WTC11 (cell line): ENCODE data around the gene HRH4. TPM values are rescaled to one million over a fixed set of nuclear protein-coding genes. Genes with fewer than 3 reads are reported as not detected.

ENCODE experiments used
- ATAC-seq: fragments of 200-7000 bp; cut with Tn5 transposase; 2 replicates; pipeline ENCODE4 v1.10.0; 2021; ENCODE audit warnings: mild to moderate bottlenecking, moderate library complexity
- CTCF ChIA-PET: fragments of 300-600 bp; sonication (Branson Sonifier 250); formaldehyde crosslinking; loops from one replicate; lab custom pipeline; 2021; ENCODE audit warnings: antibody characterized with exemption; lab: Charles Lee
- POLR2A ChIA-PET: fragments of 350-600 bp; sonication (Branson Sonifier 250); formaldehyde crosslinking; loops from one replicate; lab custom pipeline; 2021; ENCODE audit warnings: antibody characterized with exemption; lab: Charles Lee
- DNase-seq: peaks from one replicate; pipeline ENCODE4 v3.0.0; 2021; ENCODE audit warnings: low spot score
- H3K27ac Mint-ChIP-seq: 2 replicates; pipeline ENCODE4 v1.8.0; 2021; ENCODE audit warnings: mixed read lengths
- H3K27me3 Mint-ChIP-seq: 2 replicates; pipeline ENCODE4 v1.8.0; 2021; ENCODE audit warnings: low read depth, mild to moderate bottlenecking, moderate library complexity, mixed read lengths
- H3K36me3 Mint-ChIP-seq: 2 replicates; pipeline ENCODE4 v1.8.0; 2021; ENCODE audit warnings: mixed read lengths
- H3K4me1 Mint-ChIP-seq: 2 replicates; pipeline ENCODE4 v1.8.0; 2022; ENCODE audit warnings: mixed read lengths
- H3K4me3 Mint-ChIP-seq: 2 replicates; pipeline ENCODE4 v1.8.0; 2021; ENCODE audit warnings: mild to moderate bottlenecking, moderate library complexity, mixed read lengths
- H3K9me3 Mint-ChIP-seq: 2 replicates; pipeline ENCODE4 v1.8.0; 2021; ENCODE audit warnings: mixed read lengths
- CBFB ChIP-seq: sonication (generic); formaldehyde crosslinking; IDR thresholded peaks from 2 replicates; pipeline ENCODE4 v1.8.1; 2022; ENCODE audit warnings: mild to moderate bottlenecking, low read depth, missing genetic modification reagents
- CDX4 ChIP-seq: fragments of 250-450 bp; sonication (Bioruptor Pico); IDR thresholded peaks from 2 replicates; pipeline ENCODE4 v1.9.0; 2021; ENCODE audit warnings: moderate library complexity, mild to moderate bottlenecking, inconsistent platforms, borderline replicate concordance
- ELF4 ChIP-seq: sonication (generic); formaldehyde crosslinking; IDR thresholded peaks from 2 replicates; pipeline ENCODE4 v1.8.1; 2022; ENCODE audit warnings: low read depth, mild to moderate bottlenecking, moderate library complexity, missing genetic modification reagents
- EMX1 ChIP-seq: fragments of 250-450 bp; sonication (Bioruptor Pico); IDR thresholded peaks from 2 replicates; pipeline ENCODE4 v1.8.0; 2021; ENCODE audit warnings: mild to moderate bottlenecking
- GABPB1 ChIP-seq: sonication (generic); formaldehyde crosslinking; IDR thresholded peaks from 2 replicates; pipeline ENCODE4 v1.8.1; 2023; ENCODE audit warnings: mild to moderate bottlenecking, missing genetic modification reagents
- GRHL2 ChIP-seq: fragments of 250-450 bp; sonication (Bioruptor Pico); IDR thresholded peaks from 2 replicates; pipeline ENCODE4 v1.8.0; 2022; ENCODE audit warnings: mild to moderate bottlenecking, moderate library complexity; ENCODE audit not compliant: insufficient replicate concordance, severe bottlenecking
- IRF1 ChIP-seq: sonication (generic); formaldehyde crosslinking; IDR thresholded peaks from 2 replicates; pipeline ENCODE4 v1.8.0; 2023; ENCODE audit warnings: missing genetic modification reagents
- KAT7 ChIP-seq: sonication (generic); formaldehyde crosslinking; IDR thresholded peaks from 2 replicates; pipeline ENCODE4 v1.8.1; 2023; ENCODE audit warnings: missing genetic modification reagents, mild to moderate bottlenecking, borderline replicate concordance
- OVOL2 ChIP-seq: fragments of 250-450 bp; sonication (Bioruptor Pico); IDR thresholded peaks from 2 replicates; pipeline ENCODE4 v1.9.0; 2021; ENCODE audit warnings: mild to moderate bottlenecking, borderline replicate concordance
- SMAD3 ChIP-seq: sonication (generic); formaldehyde crosslinking; IDR thresholded peaks from 2 replicates; pipeline ENCODE4 v1.8.0; 2022; ENCODE audit warnings: missing genetic modification reagents, mild to moderate bottlenecking, borderline replicate concordance
- SP1 ChIP-seq: sonication (generic); formaldehyde crosslinking; conservative IDR thresholded peaks from 2 replicates; pipeline ENCODE4 v1.8.1; 2022; ENCODE audit warnings: missing genetic modification reagents
- ZNF671 ChIP-seq: fragments of 250-450 bp; sonication (Bioruptor Pico); IDR thresholded peaks from 2 replicates; pipeline ENCODE4 v1.8.0; 2021; ENCODE audit warnings: mild to moderate bottlenecking
- total RNA-seq: library from RNA; stranded (reverse); gene quantifications from 3 replicates; pipeline ENCODE4 v1.2.3, GENCODE V29; 2021
- TF ChIP-seq, protein P1 (sequence below): fragments of 250-450 bp; sonication (Bioruptor Pico); IDR thresholded peaks from 2 replicates; pipeline ENCODE4 v2.1.2; 2022; ENCODE audit warnings: mild to moderate bottlenecking, moderate library complexity
- TF ChIP-seq, protein P2 (sequence below): sonication (generic); formaldehyde crosslinking; IDR thresholded peaks from 2 replicates; pipeline ENCODE4 v1.8.0; 2022; ENCODE audit warnings: mild to moderate bottlenecking, missing genetic modification reagents
- TF ChIP-seq, protein P3 (sequence below): fragments of 250-450 bp; sonication (Bioruptor Pico); IDR thresholded peaks from 2 replicates; pipeline ENCODE4 v1.9.0; 2021; ENCODE audit warnings: mild to moderate bottlenecking, borderline replicate concordance
- TF ChIP-seq, protein P4 (sequence below): sonication (generic); formaldehyde crosslinking; IDR thresholded peaks from 2 replicates; pipeline ENCODE4 v1.8.1; 2022; ENCODE audit warnings: low read depth, missing genetic modification reagents, borderline replicate concordance
- TF ChIP-seq, protein P5 (sequence below): fragments of 250-450 bp; sonication (Bioruptor Pico); conservative IDR thresholded peaks from 2 replicates; pipeline ENCODE4 v1.9.0; 2021; ENCODE audit warnings: mild to moderate bottlenecking
- TF ChIP-seq, protein P6 (sequence below): fragments of 200-600 bp; IDR thresholded peaks from 2 replicates; pipeline ENCODE4 v1.8.0; 2022; ENCODE audit warnings: antibody characterized with exemption

HRH4 gene
- total RNA-seq, 1 experiment from 2014 or later: not detected

GRCh38 chr18:24475926-24476589 lies 15.6 kb downstream of the HRH4 start:
- CTCF ChIA-PET: interaction anchor here (1.0 kb wide), 1 partner anchor 12 kb away, joined by 5 read pairs; no protein-coding TSS in a partner anchor
- no peak for ATAC-seq
- H3K27me3 Mint-ChIP-seq: no peaks in the 10 kb centered on the region
- no peak overlapping the region for H3K27ac Mint-ChIP-seq
- peaks cover 12% of the 10 kb centered on the region for H3K9me3 Mint-ChIP-seq
- POLR2A ChIA-PET: no interaction called here
- DNase-seq: no peak
- H3K4me3 Mint-ChIP-seq: no peak overlapping the region
- TF ChIP-seq, protein P1, sequence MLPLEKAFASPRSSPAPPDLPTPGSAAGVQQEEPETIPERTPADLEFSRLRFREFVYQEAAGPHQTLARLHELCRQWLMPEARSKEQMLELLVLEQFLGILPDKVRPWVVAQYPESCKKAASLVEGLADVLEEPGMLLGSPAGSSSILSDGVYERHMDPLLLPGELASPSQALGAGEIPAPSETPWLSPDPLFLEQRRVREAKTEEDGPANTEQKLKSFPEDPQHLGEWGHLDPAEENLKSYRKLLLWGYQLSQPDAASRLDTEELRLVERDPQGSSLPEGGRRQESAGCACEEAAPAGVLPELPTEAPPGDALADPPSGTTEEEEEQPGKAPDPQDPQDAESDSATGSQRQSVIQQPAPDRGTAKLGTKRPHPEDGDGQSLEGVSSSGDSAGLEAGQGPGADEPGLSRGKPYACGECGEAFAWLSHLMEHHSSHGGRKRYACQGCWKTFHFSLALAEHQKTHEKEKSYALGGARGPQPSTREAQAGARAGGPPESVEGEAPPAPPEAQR (CRISPR knock-in tag): no peak
- TF ChIP-seq GABPB1 (CRISPR knock-in tag) (no peak), SP1 (CRISPR knock-in tag) (no peak), CDX4 (CRISPR knock-in tag) (no peak), ZNF671 (CRISPR knock-in tag) (no peak), EMX1 (CRISPR knock-in tag) (no peak)
- TF ChIP-seq, protein P2, sequence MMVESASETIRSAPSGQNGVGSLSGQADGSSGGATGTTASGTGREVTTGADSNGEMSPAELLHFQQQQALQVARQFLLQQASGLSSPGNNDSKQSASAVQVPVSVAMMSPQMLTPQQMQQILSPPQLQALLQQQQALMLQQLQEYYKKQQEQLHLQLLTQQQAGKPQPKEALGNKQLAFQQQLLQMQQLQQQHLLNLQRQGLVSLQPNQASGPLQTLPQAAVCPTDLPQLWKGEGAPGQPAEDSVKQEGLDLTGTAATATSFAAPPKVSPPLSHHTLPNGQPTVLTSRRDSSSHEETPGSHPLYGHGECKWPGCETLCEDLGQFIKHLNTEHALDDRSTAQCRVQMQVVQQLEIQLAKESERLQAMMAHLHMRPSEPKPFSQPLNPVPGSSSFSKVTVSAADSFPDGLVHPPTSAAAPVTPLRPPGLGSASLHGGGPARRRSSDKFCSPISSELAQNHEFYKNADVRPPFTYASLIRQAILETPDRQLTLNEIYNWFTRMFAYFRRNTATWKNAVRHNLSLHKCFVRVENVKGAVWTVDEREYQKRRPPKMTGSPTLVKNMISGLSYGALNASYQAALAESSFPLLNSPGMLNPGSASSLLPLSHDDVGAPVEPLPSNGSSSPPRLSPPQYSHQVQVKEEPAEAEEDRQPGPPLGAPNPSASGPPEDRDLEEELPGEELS: no peak
- peaks cover 5% of the 10 kb centered on the region; the same call in 1 of the 2 replicates for H3K36me3 Mint-ChIP-seq
- H3K4me1 Mint-ChIP-seq: peaks cover 5% of the 10 kb centered on the region; the same call in 1 of the 2 replicates

DNA sequence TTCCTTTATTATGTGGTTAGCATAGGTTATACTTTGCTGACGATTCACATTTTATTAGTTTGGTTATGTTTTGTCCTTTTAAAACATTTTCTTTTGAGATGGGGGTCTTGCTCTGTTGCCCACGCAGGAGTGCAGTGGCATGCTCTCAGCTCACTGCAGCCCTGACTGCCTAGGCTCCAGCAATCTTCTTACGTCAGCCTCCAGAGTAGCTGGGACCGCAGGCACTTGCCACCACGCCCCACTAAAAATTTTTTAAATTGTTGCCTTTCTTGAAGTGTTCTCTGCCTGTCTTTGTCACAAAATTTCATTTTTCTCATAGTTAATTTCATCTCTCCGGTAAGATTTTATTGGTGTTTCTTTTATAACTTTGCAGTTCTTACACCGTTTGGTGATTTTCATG lies 18.9 kb downstream of the HRH4 start:
- Mint-ChIP-seq H3K27me3 (no peaks in the 10 kb centered on the region), H3K9me3 (peaks cover 12% of the 10 kb centered on the region), H3K4me1 (no peaks in the 10 kb centered on the region), H3K36me3 (peaks cover 5% of the 10 kb centered on the region; the same call in 1 of the 2 replicates), H3K4me3 (no peak overlapping the region), H3K27ac (no peak overlapping the region)
- ATAC-seq (no peak), DNase-seq (no peak)
- ChIA-PET CTCF (interaction anchor here (1.1 kb wide), 1 partner anchor 8 kb away, joined by 3 read pairs; no protein-coding TSS in a partner anchor), POLR2A (no interaction called here)
- TF ChIP-seq, protein P3, sequence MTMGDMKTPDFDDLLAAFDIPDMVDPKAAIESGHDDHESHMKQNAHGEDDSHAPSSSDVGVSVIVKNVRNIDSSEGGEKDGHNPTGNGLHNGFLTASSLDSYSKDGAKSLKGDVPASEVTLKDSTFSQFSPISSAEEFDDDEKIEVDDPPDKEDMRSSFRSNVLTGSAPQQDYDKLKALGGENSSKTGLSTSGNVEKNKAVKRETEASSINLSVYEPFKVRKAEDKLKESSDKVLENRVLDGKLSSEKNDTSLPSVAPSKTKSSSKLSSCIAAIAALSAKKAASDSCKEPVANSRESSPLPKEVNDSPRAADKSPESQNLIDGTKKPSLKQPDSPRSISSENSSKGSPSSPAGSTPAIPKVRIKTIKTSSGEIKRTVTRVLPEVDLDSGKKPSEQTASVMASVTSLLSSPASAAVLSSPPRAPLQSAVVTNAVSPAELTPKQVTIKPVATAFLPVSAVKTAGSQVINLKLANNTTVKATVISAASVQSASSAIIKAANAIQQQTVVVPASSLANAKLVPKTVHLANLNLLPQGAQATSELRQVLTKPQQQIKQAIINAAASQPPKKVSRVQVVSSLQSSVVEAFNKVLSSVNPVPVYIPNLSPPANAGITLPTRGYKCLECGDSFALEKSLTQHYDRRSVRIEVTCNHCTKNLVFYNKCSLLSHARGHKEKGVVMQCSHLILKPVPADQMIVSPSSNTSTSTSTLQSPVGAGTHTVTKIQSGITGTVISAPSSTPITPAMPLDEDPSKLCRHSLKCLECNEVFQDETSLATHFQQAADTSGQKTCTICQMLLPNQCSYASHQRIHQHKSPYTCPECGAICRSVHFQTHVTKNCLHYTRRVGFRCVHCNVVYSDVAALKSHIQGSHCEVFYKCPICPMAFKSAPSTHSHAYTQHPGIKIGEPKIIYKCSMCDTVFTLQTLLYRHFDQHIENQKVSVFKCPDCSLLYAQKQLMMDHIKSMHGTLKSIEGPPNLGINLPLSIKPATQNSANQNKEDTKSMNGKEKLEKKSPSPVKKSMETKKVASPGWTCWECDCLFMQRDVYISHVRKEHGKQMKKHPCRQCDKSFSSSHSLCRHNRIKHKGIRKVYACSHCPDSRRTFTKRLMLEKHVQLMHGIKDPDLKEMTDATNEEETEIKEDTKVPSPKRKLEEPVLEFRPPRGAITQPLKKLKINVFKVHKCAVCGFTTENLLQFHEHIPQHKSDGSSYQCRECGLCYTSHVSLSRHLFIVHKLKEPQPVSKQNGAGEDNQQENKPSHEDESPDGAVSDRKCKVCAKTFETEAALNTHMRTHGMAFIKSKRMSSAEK (CRISPR knock-in tag): no peak
- TF ChIP-seq, protein P4, sequence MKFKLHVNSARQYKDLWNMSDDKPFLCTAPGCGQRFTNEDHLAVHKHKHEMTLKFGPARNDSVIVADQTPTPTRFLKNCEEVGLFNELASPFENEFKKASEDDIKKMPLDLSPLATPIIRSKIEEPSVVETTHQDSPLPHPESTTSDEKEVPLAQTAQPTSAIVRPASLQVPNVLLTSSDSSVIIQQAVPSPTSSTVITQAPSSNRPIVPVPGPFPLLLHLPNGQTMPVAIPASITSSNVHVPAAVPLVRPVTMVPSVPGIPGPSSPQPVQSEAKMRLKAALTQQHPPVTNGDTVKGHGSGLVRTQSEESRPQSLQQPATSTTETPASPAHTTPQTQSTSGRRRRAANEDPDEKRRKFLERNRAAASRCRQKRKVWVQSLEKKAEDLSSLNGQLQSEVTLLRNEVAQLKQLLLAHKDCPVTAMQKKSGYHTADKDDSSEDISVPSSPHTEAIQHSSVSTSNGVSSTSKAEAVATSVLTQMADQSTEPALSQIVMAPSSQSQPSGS (CRISPR knock-in tag): no peak
- TF ChIP-seq OVOL2 (CRISPR knock-in tag) (no peak), GRHL2 (CRISPR knock-in tag) (no peak), CBFB (no peak), KAT7 (CRISPR knock-in tag) (no peak), IRF1 (CRISPR knock-in tag) (no peak), ELF4 (no peak), SMAD3 (CRISPR knock-in tag) (no peak)
- TF ChIP-seq, protein P5, sequence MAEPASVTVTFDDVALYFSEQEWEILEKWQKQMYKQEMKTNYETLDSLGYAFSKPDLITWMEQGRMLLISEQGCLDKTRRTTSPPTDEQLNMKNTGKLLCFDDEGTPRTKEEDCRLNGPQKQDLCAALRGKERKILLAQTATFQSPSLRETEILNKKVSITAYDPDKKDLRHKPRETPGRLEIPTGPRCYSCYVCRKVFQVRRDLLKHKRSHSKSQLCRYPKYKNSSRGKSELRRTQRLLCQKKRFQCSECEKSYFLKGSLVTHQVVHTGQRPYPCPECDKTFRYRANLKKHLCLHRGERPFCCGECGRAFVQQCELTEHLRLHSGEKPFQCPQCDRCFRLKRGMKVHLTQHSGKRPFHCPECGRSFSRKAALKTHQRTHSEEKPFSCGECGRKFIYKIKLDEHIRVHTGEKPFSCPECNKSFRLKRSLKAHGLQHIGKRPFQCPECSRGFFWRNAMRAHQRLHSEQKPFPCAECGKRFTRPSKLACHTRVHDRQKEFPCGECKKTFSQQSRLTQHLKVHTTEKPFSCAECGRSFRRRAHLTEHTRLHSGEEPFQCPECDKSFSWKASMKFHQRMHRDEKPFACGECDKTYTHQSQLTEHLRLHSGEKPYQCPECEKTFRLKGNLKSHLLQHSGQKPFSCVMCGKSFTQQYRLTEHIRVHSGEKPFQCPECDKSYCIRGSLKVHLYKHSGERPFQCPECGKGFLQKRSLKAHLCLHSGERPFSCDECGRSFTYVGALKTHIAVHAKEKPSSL (CRISPR knock-in tag): no peak
- TF ChIP-seq, protein P6, sequence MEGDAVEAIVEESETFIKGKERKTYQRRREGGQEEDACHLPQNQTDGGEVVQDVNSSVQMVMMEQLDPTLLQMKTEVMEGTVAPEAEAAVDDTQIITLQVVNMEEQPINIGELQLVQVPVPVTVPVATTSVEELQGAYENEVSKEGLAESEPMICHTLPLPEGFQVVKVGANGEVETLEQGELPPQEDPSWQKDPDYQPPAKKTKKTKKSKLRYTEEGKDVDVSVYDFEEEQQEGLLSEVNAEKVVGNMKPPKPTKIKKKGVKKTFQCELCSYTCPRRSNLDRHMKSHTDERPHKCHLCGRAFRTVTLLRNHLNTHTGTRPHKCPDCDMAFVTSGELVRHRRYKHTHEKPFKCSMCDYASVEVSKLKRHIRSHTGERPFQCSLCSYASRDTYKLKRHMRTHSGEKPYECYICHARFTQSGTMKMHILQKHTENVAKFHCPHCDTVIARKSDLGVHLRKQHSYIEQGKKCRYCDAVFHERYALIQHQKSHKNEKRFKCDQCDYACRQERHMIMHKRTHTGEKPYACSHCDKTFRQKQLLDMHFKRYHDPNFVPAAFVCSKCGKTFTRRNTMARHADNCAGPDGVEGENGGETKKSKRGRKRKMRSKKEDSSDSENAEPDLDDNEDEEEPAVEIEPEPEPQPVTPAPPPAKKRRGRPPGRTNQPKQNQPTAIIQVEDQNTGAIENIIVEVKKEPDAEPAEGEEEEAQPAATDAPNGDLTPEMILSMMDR: no peak
